Ascending aorta (tissue), 2 donors: ENCODE data around the gene SEC14L1. TPM values are rescaled to one million over a fixed set of nuclear protein-coding genes. Genes with fewer than 3 reads are reported as not detected.
A peak's percentile ranks its signal among the peaks of the same experiment; 100 is the strongest.

Experiments
- DNase-seq, 2 donors: peaks; one replicate each; pipeline ENCODE4 v3.0.0-alpha.2; 2019; ENCODE audit warnings: low spot score in 2 of 2
- H3K27ac ChIP-seq, 2 donors: fragments of 200-600 bp; sonication (generic); one replicate each; pipeline ENCODE4 v1.5.1; 2016 to 2017; ENCODE audit warnings: mild to moderate bottlenecking in 1 of 2
- H3K27me3 ChIP-seq: fragments of 200-600 bp; sonication (generic); one replicate; pipeline ENCODE4 v1.5.1; 2017
- H3K36me3 ChIP-seq, 2 donors: fragments of 200-600 bp; sonication (generic); one replicate each; pipeline ENCODE4 v1.5.1; 2016
- H3K4me1 ChIP-seq, 2 donors: fragments of 200-600 bp; sonication (generic); one replicate each; pipeline ENCODE4 v1.5.1; 2016 to 2017; ENCODE audit warnings: mild to moderate bottlenecking in 1 of 2
- H3K4me3 ChIP-seq, 2 donors: fragments of 200-600 bp; sonication (generic); one replicate each; pipeline ENCODE4 v1.5.1; 2016 to 2017; ENCODE audit warnings: mild to moderate bottlenecking in 1 of 2
- H3K9me3 ChIP-seq, 2 donors: fragments of 200-600 bp; sonication (generic); one replicate each; pipeline ENCODE4 v1.5.1; 2016
- CTCF ChIP-seq, 3 experiments: fragments of 200-600 bp in 2 of 3; fragments of 450-650 bp in 1 of 3; sonication (generic) in 2 of 3; IDR thresholded peaks; one replicate each; pipeline ENCODE4 v1.5.1; 2016 to 2019; ENCODE audit warnings: antibody characterized with exemption in 3 of 3, mild to moderate bottlenecking in 1 of 3, moderate library complexity in 1 of 3
- intact Hi-C: fragments of 100-400 bp; cut with DNase I; formaldehyde crosslinking; loops from one replicate; pipeline ENCODE4 v1.15.1; 2023
- total RNA-seq: library from RNA; depleted of rRNA; stranded (reverse); fragments of >200 nt; gene quantifications from one replicate; pipeline ENCODE4 v1.1.0, GENCODE V29; 2016

Gene SEC14L1
- total RNA-seq, 1 donor from 2014 or later, result 176 TPM

GRCh38 chr17:77234695-77235094 is 93.9 kb downstream of the SEC14L1 start:
- H3K36me3 ChIP-seq, result no peaks in the 10 kb centered on the region
- no peak for TF ChIP-seq CTCF (IDR thresholded peaks at IDR 0.05)
- no peaks in the 10 kb centered on the region for H3K9me3 ChIP-seq
- H3K27me3 ChIP-seq, result no peaks in the 10 kb centered on the region
- H3K27ac ChIP-seq, result peak overlapping the region; percentile 67 to 84
- no peak for DNase-seq
- peaks cover 0 to 9% of the 10 kb centered on the region in 2 donors for H3K4me1 ChIP-seq
- peak overlapping the region; percentile 45 to 56 for H3K4me3 ChIP-seq
- intact Hi-C loops, result no loop called here

GRCh38 chr17:77235370-77235941 is 94.7 kb downstream of the SEC14L1 start:
- Histone ChIP-seq H3K27me3 (no peaks in the 10 kb centered on the region), H3K36me3 (no peaks in the 10 kb centered on the region), H3K9me3 (no peaks in the 10 kb centered on the region), H3K27ac (peak overlapping the region; percentile 67 to 84), H3K4me1 (peaks cover 0 to 9% of the 10 kb centered on the region in 2 donors), H3K4me3 (peak overlapping the region; percentile 45 to 56)
- no peak for TF ChIP-seq CTCF (IDR thresholded peaks at IDR 0.05)
- peak in 1 of 2 donors; percentile 85 for DNase-seq
- intact Hi-C loops, result no loop called here

- intact Hi-C loops, result no loop called here
- H3K27ac ChIP-seq, result no peak overlapping the region
- no peaks in the 10 kb centered on the region for H3K9me3 ChIP-seq
- TF ChIP-seq CTCF (IDR thresholded peaks at IDR 0.05), result no peak
- H3K4me1 ChIP-seq, result peaks cover 0 to 9% of the 10 kb centered on the region in 2 donors
- no peaks in the 10 kb centered on the region for H3K27me3 ChIP-seq
- no peak overlapping the region for H3K4me3 ChIP-seq
- no peak for DNase-seq
- no peaks in the 10 kb centered on the region for H3K36me3 ChIP-seq
Measured at GRCh38 chr17:77237232-77238008, 96.7 kb downstream of the SEC14L1 start.

- intact Hi-C loops, result loop anchor here (10.0 kb wide), 1 partner anchor 376 kb away; the partner anchor contains the start of gene MGAT5B
Measured at GRCh38 chr17:77240976-77241375, 100.2 kb downstream of the SEC14L1 start.

More at GRCh38 chr17:77240976-77241375, 100.2 kb downstream of the SEC14L1 start:
- peaks cover 0 to 3% of the 10 kb centered on the region in 2 donors for H3K4me1 ChIP-seq
- no peaks in the 10 kb centered on the region for H3K9me3 ChIP-seq
- no peaks in the 10 kb centered on the region for H3K36me3 ChIP-seq
- no peak for TF ChIP-seq CTCF (IDR thresholded peaks at IDR 0.05)
- H3K27ac ChIP-seq, result no peak overlapping the region
- no peak for DNase-seq
- H3K4me3 ChIP-seq, result no peak overlapping the region
- no peaks in the 10 kb centered on the region for H3K27me3 ChIP-seq
